AG04449 (cell line): Measurements from ENCODE around the gene PLEKHA3.
"Not testable (repeated sequence)": the region's sequence is repeated elsewhere in the genome, so short reads cannot be mapped to it uniquely, and the experiment has no call there.

Experiments used
- CTCF ChIA-PET: fragments of 350-600 bp; formaldehyde crosslinking; extraction: SDS; loops from one replicate; lab custom pipeline; 2021; ENCODE audit warnings: antibody characterized with exemption; lab: Yijun Ruan, JAX
- POLR2A ChIA-PET: fragments of 400-600, 350-600 bp; formaldehyde crosslinking; extraction: SDS; loops from one replicate; lab custom pipeline; 2020; ENCODE audit warnings: antibody characterized with exemption, inconsistent platforms; lab: Yijun Ruan, JAX
- DNase-seq: peaks from one replicate; pipeline ENCODE4 v3.0.0-alpha.2; 2010; ENCODE audit warnings: low read depth, low spot score
- H3K4me3 ChIP-seq: 2 replicates; pipeline ENCODE4 v1.5.1; 2011; ENCODE audit warnings: low read depth, mild to moderate bottlenecking, control low read depth, low read length
- TF ChIP-seq, protein P1 (sequence below): IDR thresholded peaks from one replicate; pipeline ENCODE4 v1.5.1; 2011; ENCODE audit warnings: mild to moderate bottlenecking, moderate library complexity, low read length, control low read depth, inconsistent platforms; ENCODE audit not compliant: insufficient read depth; ENCODE audit errors: missing control alignments

The PLEKHA3 gene

DNA sequence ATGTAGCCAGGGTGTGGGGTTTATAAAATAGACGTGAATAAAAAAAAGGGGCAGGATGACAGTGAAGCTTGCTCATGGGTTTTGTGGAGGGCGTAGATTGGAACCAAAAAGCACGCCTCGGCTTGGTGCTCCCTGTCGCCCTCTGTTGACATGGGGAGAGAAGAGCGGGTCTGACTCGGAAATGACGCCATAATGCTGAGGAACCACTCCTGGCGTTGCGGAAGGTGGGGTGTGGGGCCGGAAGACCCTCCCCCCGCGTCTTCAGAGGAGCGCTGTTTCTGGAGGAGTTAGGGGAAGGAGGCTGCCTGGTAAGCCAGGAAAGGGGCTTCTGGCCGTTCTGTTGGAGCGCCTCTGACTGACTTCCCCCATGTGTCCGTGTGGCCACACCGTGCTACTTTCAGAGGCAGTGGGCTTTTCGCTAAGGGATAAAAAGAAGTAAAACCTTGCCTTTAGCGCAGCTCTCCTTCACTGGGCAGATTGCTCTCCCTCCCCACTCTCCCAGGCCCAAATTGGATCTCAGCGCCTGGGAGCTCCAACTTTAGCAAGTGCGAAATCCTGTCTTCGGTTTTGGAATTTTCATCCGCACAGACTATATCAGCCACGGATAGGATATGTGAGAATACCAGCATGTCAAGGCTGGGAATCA lies 42.8 kb downstream of the PLEKHA3 start:
- POLR2A ChIA-PET, result no interaction called here
- TF ChIP-seq, protein P1, sequence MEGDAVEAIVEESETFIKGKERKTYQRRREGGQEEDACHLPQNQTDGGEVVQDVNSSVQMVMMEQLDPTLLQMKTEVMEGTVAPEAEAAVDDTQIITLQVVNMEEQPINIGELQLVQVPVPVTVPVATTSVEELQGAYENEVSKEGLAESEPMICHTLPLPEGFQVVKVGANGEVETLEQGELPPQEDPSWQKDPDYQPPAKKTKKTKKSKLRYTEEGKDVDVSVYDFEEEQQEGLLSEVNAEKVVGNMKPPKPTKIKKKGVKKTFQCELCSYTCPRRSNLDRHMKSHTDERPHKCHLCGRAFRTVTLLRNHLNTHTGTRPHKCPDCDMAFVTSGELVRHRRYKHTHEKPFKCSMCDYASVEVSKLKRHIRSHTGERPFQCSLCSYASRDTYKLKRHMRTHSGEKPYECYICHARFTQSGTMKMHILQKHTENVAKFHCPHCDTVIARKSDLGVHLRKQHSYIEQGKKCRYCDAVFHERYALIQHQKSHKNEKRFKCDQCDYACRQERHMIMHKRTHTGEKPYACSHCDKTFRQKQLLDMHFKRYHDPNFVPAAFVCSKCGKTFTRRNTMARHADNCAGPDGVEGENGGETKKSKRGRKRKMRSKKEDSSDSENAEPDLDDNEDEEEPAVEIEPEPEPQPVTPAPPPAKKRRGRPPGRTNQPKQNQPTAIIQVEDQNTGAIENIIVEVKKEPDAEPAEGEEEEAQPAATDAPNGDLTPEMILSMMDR, result peak; percentile 87
- peak overlapping the region; percentile 73 for H3K4me3 ChIP-seq
- CTCF ChIA-PET, result interaction anchor here (0.9 to 1.7 kb wide), 6 partner anchors 8 to 40 kb away, joined by 3 to 8 read pairs (median 4); no protein-coding TSS in a partner anchor
- no peak for DNase-seq

DNA sequence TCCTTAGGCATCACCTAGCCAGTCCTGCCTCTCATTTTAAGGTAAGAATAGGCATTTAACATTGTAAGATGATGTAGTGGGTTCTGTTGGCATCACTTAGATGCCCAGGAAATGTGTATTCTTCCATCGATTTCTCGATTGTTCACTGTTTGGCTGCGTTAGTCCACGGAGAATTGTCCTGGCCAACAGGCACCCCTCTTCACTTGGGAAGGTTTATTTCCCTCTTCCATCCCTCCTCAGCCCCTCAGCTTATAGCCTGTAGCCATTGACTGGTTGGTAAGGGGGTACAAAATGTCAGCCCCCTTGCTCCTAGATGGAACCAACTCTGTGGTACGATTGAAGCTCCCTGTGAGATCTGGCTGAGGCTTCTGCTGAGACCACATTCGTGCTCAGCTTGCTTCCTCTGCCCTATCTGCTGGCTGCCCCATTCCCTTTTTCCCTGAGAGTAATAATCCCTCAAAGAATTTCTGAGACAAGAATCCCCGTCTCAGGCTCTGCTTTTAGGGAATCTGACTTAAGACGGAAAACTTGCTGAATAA lies 43.4 kb downstream of the PLEKHA3 start:
- DNase-seq, result no peak
- POLR2A ChIA-PET, result no interaction called here
- H3K4me3 ChIP-seq, result peak overlapping the region; percentile 73
- TF ChIP-seq, protein P1, result no peak
- CTCF ChIA-PET, result interaction anchor here (0.9 to 1.7 kb wide), 4 partner anchors 8 to 30 kb away, joined by 3 to 8 read pairs (median 5); no protein-coding TSS in a partner anchor

DNA sequence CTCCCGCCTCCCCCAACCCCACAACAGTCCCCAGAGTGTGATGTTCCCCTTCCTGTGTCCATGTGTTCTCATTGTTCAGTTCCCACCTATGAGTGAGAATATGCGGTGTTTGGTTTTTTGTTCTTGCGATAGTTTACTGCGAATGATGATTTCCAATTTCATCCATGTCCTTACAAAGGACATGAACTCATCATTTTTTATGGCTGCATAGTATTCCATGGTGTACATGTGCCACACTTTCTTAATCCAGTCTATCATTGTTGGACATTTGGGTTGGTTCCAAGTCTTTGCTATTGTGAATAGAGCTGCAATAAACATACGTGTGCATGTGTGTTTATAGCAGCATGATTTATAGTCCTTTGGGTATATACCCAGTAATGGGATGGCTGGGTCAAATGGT lies 44.8 kb downstream of the PLEKHA3 start:
- POLR2A ChIA-PET, DNase-seq, CTCF ChIA-PET, H3K4me3 ChIP-seq: not testable (repeated sequence)

DNA sequence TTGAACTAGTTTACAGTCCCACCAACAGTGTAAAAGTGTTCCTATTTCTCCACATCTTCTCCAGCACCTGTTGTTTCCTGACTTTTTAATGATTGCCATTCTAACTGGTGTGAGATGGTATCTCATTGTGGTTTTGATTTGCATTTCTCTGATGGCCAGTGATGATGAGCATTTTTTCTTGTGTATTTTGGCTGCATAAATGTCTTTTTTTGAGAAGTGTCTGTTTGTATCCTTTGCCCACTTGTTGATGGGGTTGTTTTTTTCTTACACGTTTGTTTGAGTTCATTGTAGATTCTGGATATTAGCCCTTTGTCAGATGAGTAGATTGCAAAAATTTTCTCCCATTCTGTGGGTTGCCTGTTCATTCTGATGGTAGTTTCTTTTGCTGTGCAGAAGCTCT lies 45.2 kb downstream of the PLEKHA3 start:
- H3K4me3 ChIP-seq, DNase-seq, POLR2A ChIA-PET, CTCF ChIA-PET: not testable (repeated sequence)

DNA sequence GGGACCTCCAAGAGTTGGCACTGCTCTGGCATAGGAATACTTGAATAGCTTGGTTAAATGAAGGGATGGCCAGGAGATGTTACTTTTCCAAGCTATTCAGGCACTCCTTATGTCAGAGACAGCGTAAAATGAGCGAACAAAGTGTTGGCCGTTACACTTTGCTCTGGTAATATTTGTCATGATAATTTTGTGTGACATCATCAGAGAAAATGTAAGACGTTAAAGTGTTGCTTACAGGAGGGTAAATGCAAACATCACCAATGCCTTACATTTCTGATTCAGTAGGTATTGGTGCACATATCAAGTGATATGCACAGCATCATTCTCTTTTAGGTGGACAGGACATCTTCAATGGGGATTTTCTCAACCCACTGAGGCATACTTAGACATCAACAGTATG lies 46.0 kb downstream of the PLEKHA3 start:
- POLR2A ChIA-PET, result no interaction called here
- DNase-seq, result no peak
- TF ChIP-seq, protein P1, result no peak
- no peak overlapping the region for H3K4me3 ChIP-seq
- CTCF ChIA-PET, result no interaction called here

DNA sequence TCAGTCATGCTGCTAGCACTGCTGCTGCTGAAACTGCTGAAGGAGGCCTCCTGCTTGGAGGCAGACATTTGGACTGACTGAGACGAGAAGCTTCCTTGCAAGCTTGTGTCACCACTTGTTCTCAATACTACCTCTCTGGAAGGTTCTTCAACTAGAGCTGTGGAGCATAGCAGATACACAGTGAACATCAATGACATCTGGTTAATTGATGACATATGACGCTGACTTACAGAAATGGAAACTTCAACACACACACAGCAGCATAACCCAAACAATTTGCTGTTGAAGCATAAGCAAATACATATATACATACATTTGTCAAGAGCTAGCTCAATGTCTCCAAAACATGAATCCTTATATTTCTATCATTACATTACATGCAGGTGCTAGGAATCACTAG lies 47.3 kb downstream of the PLEKHA3 start:
- CTCF ChIA-PET, result interaction anchor here (1.0 kb wide), 1 partner anchor 10 kb away, joined by 3 read pairs; no protein-coding TSS in a partner anchor
- POLR2A ChIA-PET, result no interaction called here
- TF ChIP-seq, protein P1, result no peak
- DNase-seq, result no peak
- no peak overlapping the region for H3K4me3 ChIP-seq

DNA sequence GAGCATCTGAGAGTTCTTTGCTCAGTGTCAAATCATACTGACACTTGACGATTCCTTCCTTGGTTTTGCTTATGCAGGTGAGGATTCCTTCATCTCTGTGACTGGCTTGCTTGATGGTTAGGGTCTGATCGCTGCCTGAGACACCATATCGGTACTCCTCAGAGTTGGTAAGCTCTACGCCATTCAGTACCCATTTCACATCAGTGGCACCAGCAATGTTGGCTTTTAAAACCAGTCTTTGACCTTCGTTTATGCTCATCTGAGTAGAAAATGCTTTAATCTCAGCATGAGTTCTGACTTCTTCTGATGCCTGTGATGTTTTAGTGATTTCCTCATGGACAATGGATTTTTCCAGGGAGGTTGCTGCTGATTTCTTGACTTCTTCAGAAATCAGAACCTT lies 48.4 kb downstream of the PLEKHA3 start:
- CTCF ChIA-PET, result interaction anchor here (1.0 to 1.3 kb wide), 2 partner anchors 9 to 14 kb away, joined by 3 to 4 read pairs; no protein-coding TSS in a partner anchor

More for the DNA sequence above, 48.4 kb downstream of the PLEKHA3 start:
- POLR2A ChIA-PET, result no interaction called here
- no peak for DNase-seq
- H3K4me3 ChIP-seq, result no peak overlapping the region
- TF ChIP-seq, protein P1, result no peak
